HG03066 (cell line): ENCODE data around the gene AP3S2.
"Not testable (repeated sequence)": the region's sequence is repeated elsewhere in the genome, so short reads cannot be mapped to it uniquely, and the experiment has no call there.

Source experiments
- ATAC-seq: cut with Tn5 transposase; IDR thresholded peaks from one replicate; pipeline ENCODE4 v1.9.1; 2021; ENCODE audit warnings: low read depth; ENCODE audit not compliant: unreplicated experiment

AP3S2 gene

DNA sequence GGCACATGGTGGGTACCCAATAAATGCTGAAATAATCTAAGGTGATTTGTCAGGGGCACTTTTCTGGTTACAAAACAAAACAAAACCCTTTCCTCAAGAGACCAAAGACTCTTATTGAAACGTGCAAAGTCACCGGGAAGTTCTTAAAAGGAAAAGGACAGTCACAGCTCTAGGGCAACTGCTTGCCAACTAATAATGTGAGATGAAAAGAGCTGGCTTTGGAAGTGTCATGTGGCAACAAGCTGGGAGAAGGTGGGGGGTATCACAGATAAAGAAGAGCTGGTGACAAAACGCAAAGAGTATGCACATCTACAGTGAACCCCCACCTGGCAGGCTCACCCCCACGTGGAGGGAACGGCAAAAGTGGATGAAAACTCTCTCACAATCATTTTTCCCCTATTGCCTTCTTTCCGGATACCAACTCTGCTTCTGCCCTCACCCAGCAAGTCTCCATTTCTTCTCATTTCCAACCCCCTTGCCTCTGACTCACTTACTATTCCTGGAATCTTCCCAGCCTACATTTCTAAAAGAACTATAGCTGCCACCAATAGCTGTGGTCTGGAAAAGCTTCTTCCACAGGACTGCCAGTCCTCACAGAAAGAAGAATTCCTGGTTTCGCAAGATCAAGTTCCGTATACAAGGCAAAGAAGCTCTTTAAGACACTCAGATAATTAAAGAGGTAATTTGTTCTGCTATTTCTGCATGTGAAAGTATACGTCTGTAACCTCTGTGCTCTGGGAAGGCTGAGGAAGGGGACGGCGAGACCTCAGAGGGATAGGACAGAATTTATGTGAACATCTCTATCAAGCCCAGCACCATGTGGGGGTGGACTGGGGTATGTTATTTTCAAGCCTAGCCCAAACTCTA is 57.3 kb downstream of the AP3S2 start:
- ATAC-seq, result no peak

DNA sequence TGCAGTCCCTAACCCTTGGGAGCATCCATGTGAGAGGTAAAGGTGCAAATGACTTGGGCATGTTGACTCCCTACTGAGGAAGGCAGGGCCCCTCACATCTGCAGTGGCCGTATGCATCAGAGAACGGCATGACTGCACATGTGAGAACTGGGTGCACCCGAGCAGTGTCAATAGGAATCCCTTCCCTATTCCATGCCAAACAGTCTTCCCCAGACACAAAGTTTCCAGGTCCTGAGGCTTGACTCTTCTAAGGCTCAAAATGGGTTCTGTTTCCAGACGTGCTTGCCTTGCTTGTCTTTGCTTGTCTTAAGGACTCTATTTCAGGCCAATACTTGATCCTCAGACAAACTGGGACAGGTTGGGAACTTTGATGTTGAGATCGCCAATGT is 58.6 kb downstream of the AP3S2 start:
- no peak for ATAC-seq

DNA sequence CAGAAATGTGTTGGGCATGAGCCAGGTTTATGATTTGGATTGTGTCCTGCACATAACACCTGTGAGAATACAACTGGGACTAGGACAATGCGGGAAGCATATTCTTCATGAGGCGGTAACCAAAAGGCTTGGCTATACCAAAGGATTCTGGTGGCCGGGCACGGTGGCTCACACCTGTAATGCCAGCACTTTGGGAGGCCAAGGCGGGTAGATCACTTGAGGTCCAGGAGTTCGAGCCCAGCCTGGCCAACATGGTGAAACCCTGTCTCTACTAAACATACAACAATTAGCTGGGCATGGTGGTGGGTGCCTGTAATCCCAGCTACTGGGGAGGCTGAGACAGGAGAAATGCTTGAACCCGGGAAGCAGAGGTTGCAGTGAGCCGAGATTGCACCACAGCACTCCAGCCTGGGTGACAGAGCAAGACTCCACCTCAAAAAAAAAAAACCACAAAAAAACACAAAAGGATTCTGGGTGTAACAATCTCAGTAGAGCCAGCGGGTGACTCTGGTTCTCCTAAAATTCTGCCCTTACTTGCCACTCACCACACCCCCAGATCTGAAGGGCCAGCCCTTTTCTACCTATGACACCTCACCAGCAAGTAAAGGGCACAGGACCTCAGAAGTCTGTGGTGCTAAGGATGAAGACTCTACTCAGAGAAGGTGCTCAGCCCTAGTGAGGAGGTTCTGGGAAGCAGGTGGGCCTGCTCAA is 59.2 kb downstream of the AP3S2 start:
- not testable (repeated sequence) for ATAC-seq

DNA sequence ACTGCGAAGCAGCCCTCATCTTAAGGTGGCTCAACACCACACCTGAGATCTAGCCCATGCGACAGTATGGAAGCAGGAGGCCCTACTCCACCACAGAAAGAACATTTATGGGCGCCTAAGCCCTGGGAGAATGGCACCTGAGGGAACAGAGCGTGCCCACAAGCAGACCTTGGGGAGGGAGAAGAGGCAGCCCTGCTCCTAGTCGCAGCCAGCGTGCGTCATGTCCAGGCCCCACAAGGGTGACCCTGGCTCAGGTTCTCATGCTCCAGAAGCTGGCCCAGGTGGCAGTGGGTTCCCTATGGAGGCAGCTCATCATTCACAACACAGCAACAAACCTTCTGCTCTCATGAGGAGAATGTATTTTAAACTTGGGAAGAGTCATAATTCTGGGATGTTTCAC is 59.8 kb downstream of the AP3S2 start:
- no peak for ATAC-seq

DNA sequence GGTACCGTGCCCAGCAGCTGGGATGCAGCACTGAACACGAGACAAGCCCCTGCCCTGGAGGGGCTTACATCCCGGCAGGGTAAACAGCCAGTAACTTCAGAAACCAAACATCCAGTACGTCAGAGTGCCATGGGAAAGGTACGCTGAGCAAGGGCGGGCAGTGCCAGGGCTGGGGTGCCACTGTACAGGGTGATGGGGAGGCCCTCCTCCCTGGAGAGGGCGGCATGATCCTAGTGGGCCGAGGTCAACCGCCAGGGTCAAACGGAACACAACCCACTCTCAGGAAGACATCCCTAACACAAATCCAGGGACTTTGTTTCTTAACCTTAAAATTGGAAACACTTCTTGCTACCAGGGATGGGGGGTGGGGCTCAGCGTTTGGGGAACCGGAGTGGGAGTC is 63.2 kb downstream of the AP3S2 start:
- no peak for ATAC-seq

DNA sequence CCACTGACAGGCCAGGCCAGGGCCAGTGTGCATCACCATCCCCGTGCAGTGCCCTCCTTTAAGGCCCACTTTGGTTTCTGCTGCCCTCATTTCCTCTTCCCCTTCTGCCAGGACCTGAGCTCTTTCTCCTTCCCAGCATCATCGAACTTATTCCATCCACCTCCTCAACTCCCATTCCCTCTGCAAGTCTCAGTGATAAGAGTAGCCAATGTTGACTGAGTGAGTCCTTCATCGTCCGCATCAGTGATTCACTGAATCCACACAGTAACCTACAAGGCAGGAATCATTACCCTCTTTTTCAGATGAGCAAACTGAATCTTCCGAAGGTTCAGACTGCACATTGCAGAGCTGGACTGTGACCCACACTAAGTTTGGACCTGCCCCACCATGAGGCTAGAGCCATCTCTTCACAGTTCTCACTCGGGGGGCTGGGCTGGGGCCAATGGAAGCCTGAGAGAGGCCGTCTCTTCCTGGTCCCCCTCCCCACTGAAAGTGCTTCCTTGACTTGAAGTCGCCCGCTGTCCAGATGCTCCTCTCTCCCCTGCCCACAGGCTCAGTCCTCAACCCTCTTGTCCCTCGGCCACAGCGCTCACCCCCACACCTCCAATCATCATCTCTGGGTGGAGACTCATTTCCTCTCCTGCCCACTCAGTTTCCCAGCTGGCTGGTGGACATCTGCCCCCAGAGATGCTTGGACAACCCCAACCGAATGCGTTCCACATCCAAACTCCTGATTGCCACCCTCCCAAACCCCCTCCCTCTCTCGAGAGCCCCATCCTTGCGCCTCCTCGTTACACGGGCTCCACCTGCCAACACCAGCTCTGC is 64.0 kb downstream of the AP3S2 start:
- no peak for ATAC-seq

DNA sequence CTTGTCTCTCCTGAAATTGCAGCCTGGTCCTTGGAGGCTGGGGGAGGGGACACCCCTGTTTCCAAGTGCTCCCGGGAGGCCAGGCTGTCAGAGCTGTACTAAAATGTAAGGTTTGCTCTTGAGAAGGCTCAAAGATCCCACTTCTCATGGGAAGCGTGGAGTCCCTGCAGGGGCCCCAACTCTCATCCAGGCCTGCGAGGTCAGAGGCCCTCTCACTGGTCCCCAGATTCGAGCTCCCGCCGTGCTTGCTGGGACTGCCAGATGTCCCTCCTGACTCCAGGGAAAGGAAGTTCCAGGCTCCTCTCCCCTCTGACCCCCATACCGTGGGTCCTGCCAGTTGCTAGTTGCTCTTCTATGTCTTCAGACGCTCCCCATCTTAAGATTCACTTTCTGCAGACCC is 64.6 kb downstream of the AP3S2 start:
- ATAC-seq, result no peak

DNA sequence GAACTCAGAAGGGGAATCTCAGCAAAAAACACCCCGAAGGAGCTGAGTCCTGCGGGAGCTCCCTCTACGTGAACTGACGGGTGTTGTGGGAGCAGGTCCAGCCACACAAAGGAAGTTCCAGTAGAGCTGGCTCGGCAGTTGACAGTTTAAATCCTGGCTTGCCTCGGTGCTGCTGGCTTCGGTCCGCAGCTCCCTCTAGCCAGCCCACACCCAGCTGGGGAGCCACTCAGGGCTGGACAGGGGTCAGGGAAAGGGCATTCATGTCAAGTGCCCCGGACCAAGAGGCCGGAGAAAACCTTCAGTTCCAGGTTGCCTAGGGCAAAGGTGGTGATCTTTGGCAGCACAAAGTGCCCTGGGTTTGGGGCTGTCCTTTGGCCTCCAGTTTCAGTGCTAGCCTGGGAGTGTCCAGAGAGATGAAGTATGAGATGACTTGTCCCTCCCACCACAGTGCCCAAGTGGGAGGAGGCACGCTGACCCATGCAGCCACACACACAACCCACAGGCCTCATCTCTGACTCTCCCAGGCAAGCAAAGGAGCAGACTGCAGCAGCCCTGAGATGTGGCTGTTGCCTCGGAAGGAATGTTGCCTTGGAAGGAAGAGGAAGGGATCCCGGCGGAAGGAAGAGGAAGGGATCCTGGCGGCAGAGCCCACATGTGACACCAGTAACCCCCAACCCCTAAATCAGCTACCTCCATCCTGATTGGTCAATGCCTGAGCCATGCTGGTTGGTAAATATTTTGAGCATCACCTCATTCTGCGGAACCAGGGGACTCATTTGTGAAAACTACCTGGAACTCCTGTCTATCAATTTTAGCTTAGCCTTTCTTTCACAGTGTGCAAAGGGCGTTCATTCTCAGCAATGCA is 65.3 kb downstream of the AP3S2 start:
- ATAC-seq, result no peak

DNA sequence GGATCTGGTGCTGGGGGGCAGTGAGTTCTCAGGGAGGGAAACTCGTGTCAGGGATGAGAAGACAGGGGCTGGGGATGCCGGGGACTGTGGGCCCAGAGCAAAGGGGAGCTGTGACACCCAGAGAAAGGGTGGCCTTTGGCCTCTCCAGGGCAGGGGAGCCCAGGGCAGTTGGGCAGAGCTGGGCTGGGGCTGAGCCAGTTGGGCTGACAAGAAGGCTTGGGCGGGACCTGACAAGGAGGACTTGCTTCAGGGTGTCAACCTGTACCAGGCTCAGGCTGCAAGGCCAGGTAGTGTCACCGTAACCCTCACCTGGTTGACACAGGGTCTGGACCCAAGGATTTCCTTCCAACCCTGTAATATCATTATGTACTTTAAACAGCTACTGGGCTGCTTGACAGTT is 66.0 kb downstream of the AP3S2 start:
- ATAC-seq, result no peak

DNA sequence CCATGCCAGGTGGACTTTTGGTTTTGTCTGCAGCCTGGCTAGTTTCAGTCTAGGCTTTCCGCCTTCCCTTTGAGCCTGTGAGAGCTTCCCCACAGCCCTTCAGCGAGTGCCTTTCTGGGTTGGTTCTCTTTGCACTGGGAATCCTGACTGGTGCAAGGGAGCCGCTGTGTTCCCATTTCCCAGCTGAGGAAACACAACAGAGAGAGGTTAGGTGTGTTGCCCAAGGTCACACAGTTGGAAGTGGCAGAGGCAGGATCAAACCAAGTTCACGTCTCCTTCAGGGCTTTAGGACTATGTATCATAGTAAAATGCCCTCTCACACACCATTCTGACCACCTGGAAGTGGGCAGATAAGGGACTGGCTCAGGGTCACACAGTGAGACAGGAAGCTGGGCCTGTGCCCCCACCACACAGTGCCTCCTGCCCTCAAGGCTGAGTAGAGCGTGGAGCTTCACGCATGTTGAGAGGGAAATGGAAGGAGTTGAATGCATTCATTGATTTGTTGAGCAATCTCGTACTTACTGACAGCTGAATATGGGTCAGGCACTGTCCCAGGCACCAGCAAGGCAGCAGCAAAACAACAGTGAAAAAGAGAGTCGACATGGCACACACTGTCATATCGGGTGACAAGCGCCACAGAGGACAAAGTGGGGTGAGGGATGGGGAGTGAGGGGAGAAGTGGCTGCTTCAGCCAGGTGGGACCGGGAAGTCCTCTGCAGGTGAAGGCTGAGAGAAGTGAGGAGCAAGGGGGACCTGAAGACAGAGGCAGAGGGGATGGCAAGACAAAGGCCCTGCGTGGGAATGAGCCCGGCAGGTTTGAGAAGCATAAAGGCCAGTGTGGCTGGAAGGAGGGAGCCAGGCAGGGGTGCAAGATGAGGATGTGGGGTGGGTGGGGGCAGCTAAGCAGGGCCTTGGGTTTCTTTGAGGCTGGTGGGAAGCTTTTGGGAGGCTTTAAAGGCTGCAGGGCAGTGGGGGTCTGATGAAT is 66.8 kb downstream of the AP3S2 start:
- ATAC-seq, result no peak

DNA sequence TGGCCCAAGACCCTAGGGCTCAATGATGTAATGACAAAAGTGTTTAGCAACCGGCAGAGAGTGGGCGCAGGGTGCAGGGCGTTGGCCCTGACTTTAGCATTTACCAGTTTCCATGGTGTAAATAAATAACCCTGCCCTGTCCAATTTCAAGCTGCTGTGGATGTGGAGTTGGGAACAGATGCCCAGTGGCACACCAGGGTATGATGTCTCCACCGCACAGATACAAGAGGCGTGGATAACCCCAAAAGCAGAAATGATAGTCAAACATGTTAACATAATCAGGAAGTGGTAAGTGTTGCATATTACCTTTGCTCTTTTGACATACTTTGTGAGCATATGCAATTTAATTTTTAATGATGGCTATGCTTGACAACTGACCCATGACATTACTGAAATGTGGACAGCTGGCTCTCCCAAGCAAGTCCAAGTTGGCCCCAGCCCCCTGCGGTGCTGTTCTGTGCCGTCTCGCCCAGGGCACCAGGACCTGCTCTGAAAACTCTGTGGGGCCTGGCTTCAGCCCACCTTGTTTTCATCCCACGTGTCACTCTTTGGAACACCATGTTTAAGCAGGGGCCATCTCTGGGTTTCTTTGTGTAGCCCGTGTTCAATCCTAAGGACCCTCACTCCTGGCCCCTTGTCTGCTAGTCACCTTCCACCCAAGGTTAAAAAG is 68.4 kb downstream of the AP3S2 start:
- ATAC-seq, result no peak

DNA sequence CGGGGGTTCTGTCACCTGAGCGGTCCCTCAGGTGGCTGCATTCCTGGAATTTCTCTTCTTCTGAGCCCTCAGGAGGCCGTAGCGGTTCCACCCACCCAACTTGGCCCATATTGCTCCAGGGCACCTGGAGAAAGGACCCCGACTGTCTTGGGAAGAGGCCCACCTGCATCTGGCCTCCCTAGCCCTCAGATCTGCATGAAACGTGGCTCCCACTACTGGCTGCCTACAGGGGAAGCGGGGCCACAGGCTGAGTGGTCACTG is 69.3 kb downstream of the AP3S2 start:
- ATAC-seq, result no peak

DNA sequence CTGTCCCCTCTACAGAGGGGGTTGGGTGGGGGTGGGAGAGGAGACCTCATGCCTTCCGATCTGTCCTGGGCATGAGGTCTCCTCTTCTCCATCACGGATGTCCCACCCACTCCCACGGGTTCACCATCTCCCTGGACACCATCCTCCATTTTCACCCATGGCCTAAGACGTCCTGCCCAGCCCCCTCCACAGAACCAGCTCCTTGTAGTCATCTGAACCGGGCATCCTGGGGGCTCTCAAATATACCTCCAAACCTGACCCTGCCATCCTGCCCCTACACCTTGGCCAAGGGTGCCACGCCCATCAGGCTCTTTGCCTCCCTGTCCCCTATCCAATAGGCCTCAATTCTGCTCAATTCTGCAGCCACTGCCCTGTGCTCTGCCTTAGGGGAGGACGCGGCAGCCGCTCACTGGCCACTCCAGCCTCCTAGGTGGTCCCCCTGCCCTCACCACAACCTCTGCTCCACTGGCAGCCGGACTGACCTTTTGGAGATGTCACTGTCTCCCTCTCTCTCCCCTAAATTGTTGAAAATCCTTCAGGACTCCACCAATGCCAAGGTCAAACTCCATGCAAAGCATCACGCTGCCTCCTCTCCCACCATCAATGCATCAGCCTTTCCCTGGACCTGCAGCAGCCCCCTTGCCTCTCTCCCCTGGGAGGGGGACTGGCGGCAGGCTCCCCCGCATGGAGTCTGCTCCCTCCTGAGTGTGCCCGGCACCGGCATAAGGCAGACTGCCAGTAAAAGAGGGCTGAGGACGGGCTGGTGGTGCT is 69.8 kb downstream of the AP3S2 start:
- ATAC-seq, result no peak

DNA sequence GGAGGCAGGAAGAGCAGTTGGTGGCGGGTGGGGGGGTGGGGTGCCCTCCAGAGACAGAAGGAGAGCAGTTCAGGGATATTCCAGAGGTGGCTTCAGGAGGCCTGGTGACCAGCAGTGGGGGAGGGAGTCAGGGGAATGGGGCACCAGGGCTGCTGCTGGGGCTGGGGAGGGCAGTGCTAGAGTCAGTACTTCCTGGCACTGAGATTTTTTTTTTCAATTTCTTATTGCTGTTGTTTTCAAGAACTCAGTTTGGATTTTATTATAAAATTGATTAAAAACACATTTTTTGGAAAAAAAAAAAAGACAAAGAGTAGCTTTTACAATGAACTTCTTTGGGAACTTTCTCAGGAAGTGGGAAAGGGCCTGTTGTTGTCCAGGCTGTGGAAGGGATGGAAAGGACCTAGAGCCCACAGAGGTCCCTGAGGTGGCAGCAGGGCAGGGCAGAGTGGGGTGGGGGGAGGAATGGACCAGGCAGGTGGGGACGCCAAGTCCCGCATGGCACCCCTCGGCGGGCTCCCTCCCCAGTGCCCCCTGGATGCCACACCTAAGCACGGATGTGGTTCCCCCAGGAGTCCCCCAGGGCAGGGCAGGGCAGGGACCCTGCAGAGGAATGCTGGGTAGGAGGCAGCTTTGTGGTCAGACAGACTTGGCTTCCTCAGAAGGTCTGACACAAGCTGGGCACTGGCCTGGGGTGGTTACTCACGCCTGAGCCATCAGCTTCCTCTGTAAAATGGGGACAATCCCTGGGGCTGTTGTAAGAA is 70.7 kb downstream of the AP3S2 start:
- ATAC-seq, result no peak

DNA sequence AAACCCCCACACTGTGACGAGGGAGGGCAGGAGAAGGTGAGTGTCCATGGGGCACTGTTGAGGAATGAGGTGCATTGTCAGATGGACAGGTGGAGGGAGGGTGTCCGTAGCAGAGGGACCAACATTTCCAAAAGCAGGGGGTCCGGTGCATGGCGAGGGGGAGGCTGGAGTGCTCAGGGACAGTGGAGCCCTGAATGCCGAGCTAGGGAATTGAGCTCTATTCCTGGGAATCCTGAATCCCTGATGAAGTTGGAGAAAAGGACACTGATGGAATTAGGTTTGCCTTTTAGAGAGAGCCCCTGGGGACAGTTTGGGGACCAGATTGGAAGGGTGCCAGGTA is 71.2 kb downstream of the AP3S2 start:
- ATAC-seq, result no peak

DNA sequence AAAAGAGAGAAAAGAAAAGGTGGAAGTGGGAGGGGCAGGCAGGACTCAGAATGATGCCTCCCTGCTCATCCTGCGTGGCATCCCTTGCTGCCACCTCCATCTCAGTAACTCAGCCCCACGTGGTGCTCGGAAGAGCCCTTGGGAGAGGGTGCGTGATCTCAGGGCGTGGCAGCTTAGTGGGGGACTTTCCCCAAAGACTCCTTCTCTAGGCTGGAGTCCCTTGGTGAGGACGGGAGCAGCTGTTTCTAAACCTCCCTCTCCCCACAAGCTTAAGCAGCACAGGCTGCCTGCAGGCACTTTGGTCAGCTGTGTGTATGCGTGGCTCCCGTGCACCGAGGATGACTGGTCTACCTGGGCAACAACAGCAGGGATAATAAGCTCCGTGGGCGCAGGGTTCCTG is 71.8 kb downstream of the AP3S2 start:
- ATAC-seq, result no peak
